ENCODE results near the gene BABAM2. TPM values are rescaled to one million over a fixed set of nuclear protein-coding genes. Genes with fewer than 3 reads are reported as not detected.

Gene BABAM2
- total and polyA plus RNA-seq, 7 donors: 34.2 to 74.5 (median 52.3) TPM

DNA sequence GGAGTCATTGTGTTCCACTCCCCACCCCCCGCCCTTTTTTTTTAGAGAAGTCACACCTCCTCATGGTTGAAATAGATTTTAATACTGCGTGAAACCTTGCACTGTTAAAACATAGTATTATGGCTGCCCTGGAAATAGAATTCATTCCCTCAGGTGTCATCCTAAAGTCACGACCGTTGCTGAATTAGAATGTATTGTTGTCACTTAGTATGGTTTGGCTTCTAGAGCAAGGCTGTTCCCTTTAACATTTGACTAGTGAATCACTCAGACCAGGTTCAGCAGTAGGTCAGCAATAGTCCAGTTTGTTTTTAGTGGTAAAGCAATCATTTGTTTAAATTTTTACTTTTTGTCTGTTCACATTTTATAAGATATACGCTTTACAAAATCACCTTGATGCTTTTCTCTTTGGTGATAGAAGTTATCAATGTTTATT is 1.2 kb downstream of the BABAM2 start:
- Histone ChIP-seq H3K9me3 (no peaks in the 10 kb centered on the region), H3K36me3 (ENCODE audit: insufficient read depth in 1 of 2, low read depth in 1 of 2) (peaks cover 0 to 19% of the 10 kb centered on the region in 2 donors), H3K27ac (peak overlapping the region; percentile 88), H3K27me3 (ENCODE audit: insufficient read depth in 3 of 3, low read length in 2 of 3) (no peaks in the 10 kb centered on the region), H3K4me1 (peaks cover 26% of the 10 kb centered on the region), H3K4me3 (peak overlapping the region; percentile 70)
- intact Hi-C loops (cut with DNase I): loop anchor here (2.0 to 10.0 kb wide), 4 partner anchors 66 to 507 kb away; partner anchors contain the start of genes FOSL2 (in 1 of the 2) and MRPL33 (in 1 of the 2)
- no peak for ATAC-seq
- 73 to 75% (median 74%) methylated on average over 5 of the region's 5 CpGs for WGBS, 3 donors
- TF ChIP-seq CTCF (IDR thresholded peaks at IDR 0.05): no peak
- DNase-seq: no peak

DNA sequence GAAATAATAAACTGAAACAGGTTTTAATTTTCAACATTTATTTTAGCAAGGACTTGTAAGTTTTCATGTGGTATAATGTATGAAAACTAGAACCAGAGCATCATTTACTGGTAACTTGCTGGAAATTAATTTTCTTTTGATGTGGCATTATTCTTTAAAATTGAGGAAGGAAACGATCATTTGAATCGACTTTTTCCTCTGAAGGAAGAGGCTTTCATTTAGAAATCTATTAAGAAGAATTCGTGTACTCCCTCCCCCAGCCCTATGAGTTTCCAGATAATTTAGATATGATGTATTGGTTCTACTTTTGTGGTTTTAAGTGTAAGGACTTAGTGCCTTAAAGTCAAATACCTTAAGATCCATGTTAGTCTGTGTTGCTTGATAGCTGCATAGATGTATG is 2.5 kb downstream of the BABAM2 start:
- WGBS, 3 donors: 69 to 75% (median 71%) methylated on average over 3 of the region's 3 CpGs
- Histone ChIP-seq H3K9me3 (no peaks in the 10 kb centered on the region), H3K27me3 (ENCODE audit: insufficient read depth in 3 of 3, low read length in 2 of 3) (no peaks in the 10 kb centered on the region), H3K4me3 (no peak overlapping the region), H3K27ac (no peak overlapping the region), H3K4me1 (peaks cover 25% of the 10 kb centered on the region), H3K36me3 (ENCODE audit: insufficient read depth in 1 of 2, low read depth in 1 of 2) (peaks cover 0 to 22% of the 10 kb centered on the region in 2 donors)
- no peak for ATAC-seq
- TF ChIP-seq CTCF (IDR thresholded peaks at IDR 0.05): no peak
- DNase-seq: no peak
- intact Hi-C loops (cut with DNase I): loop anchor here (5.0 to 10.0 kb wide), 3 partner anchors 64 to 502 kb away; partner anchors contain the start of genes FOSL2 (in 1 of the 2) and MRPL33 (in 1 of the 2)

- ATAC-seq (no peak), DNase-seq (no peak)
- Histone ChIP-seq H3K27me3 (ENCODE audit: insufficient read depth in 3 of 3, low read length in 2 of 3) (no peaks in the 10 kb centered on the region), H3K9me3 (no peaks in the 10 kb centered on the region), H3K4me1 (peaks cover 18% of the 10 kb centered on the region), H3K36me3 (ENCODE audit: insufficient read depth in 1 of 2, low read depth in 1 of 2) (peaks cover 0 to 32% of the 10 kb centered on the region in 2 donors), H3K4me3 (no peak overlapping the region), H3K27ac (no peak overlapping the region)
- intact Hi-C loops (cut with DNase I): loop anchor here (10.0 kb wide), 2 partner anchors 123 to 497 kb away; partner anchors contain the start of genes FOSL2 (in 1 of the 2) and MRPL33 (in 1 of the 2)
- TF ChIP-seq CTCF (IDR thresholded peaks at IDR 0.05): no peak
Measured at GRCh38 chr2:27897717-27898116, 7.2 kb downstream of the BABAM2 start.

DNA sequence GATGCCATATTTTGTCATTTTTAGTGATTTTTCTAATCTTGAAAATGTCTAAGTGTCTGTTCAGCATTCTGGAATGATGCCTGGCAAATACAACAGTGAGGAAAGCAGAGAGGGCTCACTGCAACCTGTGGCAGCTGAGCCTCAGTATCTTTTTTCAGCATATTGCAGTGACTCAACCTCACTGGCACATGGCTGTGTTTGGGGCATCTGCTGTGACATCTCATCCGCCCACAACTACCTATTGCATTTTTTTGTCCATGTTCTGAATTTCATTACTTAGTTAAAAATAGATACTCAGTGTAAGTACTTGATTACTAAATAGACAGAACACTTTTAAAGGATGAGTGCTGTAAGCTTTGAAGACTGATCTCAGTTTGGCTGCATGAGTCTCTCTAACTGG is 10.7 kb downstream of the BABAM2 start:
- no peak for TF ChIP-seq CTCF (IDR thresholded peaks at IDR 0.05)
- peaks cover 0 to 17% of the 10 kb centered on the region in 2 donors for H3K36me3 ChIP-seq (ENCODE audit: insufficient read depth in 1 of 2, low read depth in 1 of 2)
- H3K4me1 ChIP-seq: peaks cover 45% of the 10 kb centered on the region
- 24 to 47% (median 31%) methylated on average over 1 of the region's 1 CpG for WGBS, 3 donors
- no peak overlapping the region for H3K4me3 ChIP-seq
- intact Hi-C loops (cut with DNase I): no loop called here
- H3K27me3 ChIP-seq (ENCODE audit: insufficient read depth in 3 of 3, low read length in 2 of 3): no peaks in the 10 kb centered on the region
- ATAC-seq (peak; percentile 96 to 98 (median 97)), DNase-seq (peak; percentile 38 to 68)
- H3K27ac ChIP-seq: peak overlapping the region; percentile 74
- no peaks in the 10 kb centered on the region for H3K9me3 ChIP-seq

- intact Hi-C loops (cut with DNase I): no loop called here
- no peak for ATAC-seq
- peak overlapping the region; percentile 74 for H3K27ac ChIP-seq
- 93 to 98% (median 98%) methylated on average over 1 of the region's 1 CpG for WGBS, 3 donors
- no peak for TF ChIP-seq CTCF (IDR thresholded peaks at IDR 0.05)
- peaks cover 54% of the 10 kb centered on the region for H3K4me1 ChIP-seq
- H3K36me3 ChIP-seq (ENCODE audit: insufficient read depth in 1 of 2, low read depth in 1 of 2): peaks cover 0 to 10% of the 10 kb centered on the region in 2 donors
- H3K27me3 ChIP-seq (ENCODE audit: insufficient read depth in 3 of 3, low read length in 2 of 3): no peaks in the 10 kb centered on the region
- H3K9me3 ChIP-seq: no peaks in the 10 kb centered on the region
- H3K4me3 ChIP-seq: no peak overlapping the region
- no peak for DNase-seq
Measured at GRCh38 chr2:27902098-27902497, 11.6 kb downstream of the BABAM2 start.
